NCI-H226 (cell line): Measurements from ENCODE around the gene CNOT10.
"Not testable (repeated sequence)": the region's sequence is repeated elsewhere in the genome, so short reads cannot be mapped to it uniquely, and the experiment has no call there.

ENCODE experiments used
- DNase-seq: peaks from one replicate; pipeline ENCODE4 v3.0.0-alpha.2; 2015

The CNOT10 gene

GRCh38 chr3:32691847-32692246 is 6.9 kb downstream of the CNOT10 start:
- no peak for DNase-seq

GRCh38 chr3:32696523-32696922 is 11.5 kb downstream of the CNOT10 start:
- no peak for DNase-seq

DNA sequence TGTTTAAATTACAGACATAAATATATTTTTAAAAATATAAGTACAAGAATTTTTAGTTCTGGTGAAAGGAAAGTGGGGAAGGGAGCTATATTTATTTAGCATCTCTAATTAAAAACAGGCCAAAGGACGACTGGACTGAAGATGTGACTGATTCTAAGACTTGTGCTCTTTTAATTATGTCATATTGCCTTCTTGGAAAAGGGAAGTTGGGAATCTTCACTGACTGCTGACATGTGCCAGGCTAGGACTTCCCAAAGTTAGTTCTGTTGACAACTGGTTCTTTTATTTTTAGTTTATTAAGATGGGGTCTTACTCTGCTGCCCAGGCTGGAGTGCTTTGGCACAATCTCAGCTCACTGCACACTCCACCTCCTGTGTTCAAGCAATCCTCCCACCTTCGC is 13.5 kb downstream of the CNOT10 start:
- no peak for DNase-seq

DNA sequence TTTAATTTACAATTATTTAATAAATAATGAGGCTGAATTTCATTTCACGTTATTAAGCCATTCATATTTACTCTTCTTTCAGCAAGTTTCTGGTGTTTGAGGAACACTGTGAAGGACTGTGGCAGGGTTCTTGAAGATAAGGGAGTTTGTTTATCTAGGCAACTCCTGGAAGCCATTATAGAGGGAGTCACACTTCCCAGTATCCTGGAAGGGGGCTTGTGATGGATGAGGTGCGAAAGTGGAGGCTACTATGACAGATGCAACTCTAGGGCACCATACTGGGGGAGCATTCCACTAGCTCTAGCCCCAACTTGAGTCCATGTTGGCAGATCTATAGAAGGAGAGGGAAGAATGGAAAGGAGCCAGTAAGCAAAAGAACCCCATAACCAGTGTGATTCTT is 14.4 kb downstream of the CNOT10 start:
- DNase-seq: no peak

DNA sequence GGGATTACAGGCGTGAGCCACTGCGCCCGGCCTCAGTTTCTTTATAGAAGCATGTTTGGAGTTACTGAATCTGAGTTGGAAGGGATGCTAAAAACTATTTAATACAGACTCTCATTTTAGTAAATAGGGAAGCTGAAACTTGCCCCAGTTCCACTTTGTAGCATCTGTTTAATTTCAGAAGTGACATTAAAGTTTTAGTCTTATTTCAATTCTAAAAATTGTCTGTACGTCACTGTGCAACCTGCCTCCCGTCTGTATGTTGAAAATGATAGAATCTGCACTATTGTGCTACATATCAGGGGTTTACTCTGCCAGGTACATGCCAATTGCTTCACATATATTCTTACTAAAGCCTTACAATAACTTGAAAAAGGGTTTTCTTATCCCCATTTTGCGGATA is 15.3 kb downstream of the CNOT10 start:
- no peak for DNase-seq

GRCh38 chr3:32703491-32703972 is 18.5 kb downstream of the CNOT10 start:
- no peak for DNase-seq

DNA sequence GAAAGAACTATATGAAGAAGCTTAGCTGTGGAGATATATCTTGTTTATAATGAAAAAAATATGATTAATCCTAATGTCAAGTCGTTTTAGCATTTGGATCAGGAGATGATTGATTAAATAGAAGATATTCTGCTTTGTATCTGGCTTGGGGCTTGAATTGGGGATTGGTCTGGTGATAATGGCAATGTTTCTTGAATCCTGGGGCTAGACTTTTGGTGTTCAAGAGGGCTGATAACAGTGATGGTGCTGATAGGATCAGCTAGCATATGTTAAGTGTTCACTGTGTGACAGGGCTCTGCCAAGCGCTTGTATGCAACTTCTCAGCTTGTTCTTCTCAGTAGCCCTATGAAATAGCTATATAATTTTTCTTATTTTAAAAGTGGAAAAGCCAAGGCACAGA is 20.2 kb downstream of the CNOT10 start:
- no peak for DNase-seq

- DNase-seq: no peak
Measured at GRCh38 chr3:32706348-32707025, 21.5 kb downstream of the CNOT10 start.

DNA sequence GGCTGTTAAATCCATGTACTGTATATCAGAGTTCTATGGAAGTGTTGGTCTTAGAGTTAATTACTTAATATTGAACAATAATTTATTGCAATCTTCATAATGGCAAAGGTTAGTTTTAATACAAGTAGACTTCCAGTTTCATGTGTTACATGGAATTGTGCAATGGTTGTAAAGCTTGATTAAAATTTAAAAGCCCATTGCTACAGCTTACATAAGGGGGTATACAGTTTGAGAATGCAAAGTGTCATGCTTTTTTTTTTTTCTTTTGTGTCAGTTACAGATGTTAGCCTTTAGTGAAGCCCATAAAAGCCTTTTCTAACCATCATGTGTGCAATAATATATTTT is 22.0 kb downstream of the CNOT10 start:
- no peak for DNase-seq

GRCh38 chr3:32708672-32709283 is 23.8 kb downstream of the CNOT10 start:
- DNase-seq: no peak

GRCh38 chr3:32709346-32709745 is 24.4 kb downstream of the CNOT10 start:
- no peak for DNase-seq

DNA sequence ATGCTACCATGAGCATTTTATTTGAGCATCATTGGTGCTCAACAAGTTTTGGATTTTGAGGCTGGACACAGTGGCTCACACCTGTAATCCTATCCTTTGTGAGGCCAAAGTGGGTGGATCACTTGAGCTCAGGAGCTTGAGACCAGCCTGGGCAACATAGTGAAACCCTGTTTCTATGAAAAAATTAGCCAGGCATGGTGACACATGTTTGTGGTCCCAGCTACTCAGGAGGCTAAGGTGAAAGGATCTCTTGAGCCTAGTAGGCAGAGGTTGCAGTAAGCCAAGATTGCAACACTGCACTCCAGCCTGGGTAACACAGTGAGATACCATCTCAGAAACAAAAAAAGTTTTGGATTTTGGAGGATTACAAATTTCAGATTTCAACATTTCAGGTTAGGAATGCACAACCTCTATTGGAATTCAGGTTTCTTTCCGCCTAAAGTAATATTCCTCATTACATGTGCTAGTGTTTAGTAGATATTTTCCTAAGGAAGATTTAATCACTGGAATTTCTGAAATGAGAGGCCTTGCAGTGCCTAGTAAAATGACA is 27.6 kb downstream of the CNOT10 start:
- DNase-seq: no peak

GRCh38 chr3:32713181-32713580 is 28.2 kb downstream of the CNOT10 start:
- DNase-seq: no peak

DNA sequence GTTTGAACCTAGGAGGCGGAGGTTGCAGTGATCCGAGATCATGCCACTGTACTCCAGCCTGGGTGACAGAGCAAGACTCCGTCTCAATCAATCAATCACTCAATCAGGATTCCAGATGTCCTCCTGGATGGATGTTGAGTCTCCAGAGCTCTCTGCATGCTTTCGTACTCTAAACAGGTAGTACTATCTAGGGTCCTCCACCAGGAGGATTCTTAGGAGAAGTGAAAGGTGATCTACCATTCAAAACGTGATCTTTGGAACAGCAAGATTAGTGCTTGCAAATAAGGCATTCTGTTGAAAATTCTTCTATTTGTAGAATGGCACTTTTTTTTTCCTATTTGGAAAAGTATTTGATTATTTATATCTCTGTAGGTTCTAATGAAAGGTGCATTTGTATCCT is 34.3 kb downstream of the CNOT10 start:
- DNase-seq: no peak

- DNase-seq: no peak
Measured at GRCh38 chr3:32719931-32720330, 34.9 kb downstream of the CNOT10 start.

DNA sequence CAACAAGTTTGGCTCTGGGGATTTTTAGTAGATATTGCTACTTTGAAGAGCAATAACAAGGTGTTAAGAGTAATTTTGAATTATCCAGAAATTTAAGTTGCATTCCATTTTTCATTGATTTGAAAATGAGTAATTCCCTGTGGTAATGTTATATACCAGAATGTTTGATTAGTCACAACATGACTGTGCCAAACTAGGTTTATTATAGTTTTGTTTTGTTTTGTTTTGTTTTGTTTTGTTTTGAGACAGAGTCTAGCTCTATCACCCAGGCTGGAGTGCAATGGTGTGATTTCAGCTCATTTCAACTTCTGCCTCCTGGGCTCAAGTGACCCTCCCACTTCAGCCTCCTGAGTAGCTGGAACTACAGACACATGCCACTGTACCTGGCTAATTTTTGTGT is 40.7 kb downstream of the CNOT10 start:
- DNase-seq: no peak

GRCh38 chr3:32733631-32734229 is 48.7 kb downstream of the CNOT10 start:
- no peak for DNase-seq

DNA sequence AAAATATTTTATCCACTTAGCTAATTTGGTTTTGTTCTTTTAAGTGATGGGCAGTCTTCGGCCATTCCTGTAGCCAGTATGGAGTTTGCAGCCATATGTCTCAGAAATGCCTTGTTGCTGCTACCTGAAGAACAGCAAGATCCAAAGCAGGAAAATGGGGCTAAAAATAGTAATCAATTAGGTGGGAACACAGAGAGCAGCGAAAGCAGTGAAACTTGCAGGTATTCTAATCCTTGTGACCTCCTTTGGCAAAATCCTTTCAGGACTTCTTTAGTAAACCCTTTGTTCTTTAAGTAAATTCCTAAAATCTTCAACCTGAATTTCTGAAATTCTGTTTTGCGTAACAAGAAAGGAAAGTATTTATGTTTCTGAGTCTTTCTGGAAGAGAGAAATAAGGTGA is 49.8 kb downstream of the CNOT10 start:
- no peak for DNase-seq

- not testable (repeated sequence) for DNase-seq
Measured at GRCh38 chr3:32743470-32743869, 58.5 kb downstream of the CNOT10 start.

GRCh38 chr3:32743934-32744333 is 58.9 kb downstream of the CNOT10 start:
- no peak for DNase-seq

- no peak for DNase-seq
Measured at GRCh38 chr3:32751377-32751776, 66.4 kb downstream of the CNOT10 start.

DNA sequence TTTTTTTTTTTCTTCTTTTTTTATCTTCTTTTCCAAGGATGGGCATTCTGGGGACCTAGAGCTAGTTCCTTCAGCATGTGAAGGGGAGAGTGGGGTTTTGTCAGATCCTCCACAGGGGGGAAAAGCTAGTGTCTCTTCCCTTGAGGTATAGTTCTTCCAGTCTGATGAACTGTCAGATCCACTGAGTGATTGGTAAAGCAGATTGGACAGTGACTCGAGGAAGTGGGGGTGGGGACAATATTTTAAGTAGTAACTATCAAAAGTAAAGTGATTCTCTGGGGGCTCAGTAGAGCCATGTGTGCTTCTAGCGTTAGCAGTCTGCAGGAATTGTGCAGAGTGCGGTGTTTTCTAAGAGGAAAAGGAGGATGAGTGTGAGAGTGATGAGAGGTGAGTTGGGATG is 70.8 kb downstream of the CNOT10 start:
- no peak for DNase-seq

- DNase-seq: no peak
Measured at GRCh38 chr3:32757618-32758374, 72.8 kb downstream of the CNOT10 start.

DNA sequence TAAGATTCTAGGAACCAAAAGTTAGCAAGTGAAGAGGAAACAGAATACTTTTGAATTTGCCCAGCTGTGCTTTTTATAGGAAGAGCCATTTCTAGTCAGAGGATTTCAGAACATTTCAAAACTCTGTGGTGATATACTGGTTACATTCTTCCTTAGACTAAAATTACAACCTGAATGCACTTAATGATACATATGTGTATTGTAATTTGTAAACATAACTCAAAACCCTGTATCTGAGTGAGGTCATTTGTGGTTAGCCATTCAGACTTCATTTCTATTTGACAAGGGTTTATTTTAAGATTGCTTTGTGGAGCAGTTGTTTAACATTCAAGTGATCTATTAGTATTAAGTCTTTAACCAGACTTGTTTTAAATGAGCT is 73.4 kb downstream of the CNOT10 start:
- no peak for DNase-seq
